GM19397 (cell line): ENCODE measurements around the gene TUBGCP3.
"Not testable (repeated sequence)": the region's sequence is repeated elsewhere in the genome, so short reads cannot be mapped to it uniquely, and the experiment has no call there.

Source experiments
- ATAC-seq: cut with Tn5 transposase; IDR thresholded peaks from one replicate; pipeline ENCODE4 v1.9.1; 2021; ENCODE audit warnings: mild to moderate bottlenecking, moderate library complexity; ENCODE audit not compliant: unreplicated experiment

The TUBGCP3 gene, protein sequence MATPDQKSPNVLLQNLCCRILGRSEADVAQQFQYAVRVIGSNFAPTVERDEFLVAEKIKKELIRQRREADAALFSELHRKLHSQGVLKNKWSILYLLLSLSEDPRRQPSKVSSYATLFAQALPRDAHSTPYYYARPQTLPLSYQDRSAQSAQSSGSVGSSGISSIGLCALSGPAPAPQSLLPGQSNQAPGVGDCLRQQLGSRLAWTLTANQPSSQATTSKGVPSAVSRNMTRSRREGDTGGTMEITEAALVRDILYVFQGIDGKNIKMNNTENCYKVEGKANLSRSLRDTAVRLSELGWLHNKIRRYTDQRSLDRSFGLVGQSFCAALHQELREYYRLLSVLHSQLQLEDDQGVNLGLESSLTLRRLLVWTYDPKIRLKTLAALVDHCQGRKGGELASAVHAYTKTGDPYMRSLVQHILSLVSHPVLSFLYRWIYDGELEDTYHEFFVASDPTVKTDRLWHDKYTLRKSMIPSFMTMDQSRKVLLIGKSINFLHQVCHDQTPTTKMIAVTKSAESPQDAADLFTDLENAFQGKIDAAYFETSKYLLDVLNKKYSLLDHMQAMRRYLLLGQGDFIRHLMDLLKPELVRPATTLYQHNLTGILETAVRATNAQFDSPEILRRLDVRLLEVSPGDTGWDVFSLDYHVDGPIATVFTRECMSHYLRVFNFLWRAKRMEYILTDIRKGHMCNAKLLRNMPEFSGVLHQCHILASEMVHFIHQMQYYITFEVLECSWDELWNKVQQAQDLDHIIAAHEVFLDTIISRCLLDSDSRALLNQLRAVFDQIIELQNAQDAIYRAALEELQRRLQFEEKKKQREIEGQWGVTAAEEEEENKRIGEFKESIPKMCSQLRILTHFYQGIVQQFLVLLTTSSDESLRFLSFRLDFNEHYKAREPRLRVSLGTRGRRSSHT

DNA sequence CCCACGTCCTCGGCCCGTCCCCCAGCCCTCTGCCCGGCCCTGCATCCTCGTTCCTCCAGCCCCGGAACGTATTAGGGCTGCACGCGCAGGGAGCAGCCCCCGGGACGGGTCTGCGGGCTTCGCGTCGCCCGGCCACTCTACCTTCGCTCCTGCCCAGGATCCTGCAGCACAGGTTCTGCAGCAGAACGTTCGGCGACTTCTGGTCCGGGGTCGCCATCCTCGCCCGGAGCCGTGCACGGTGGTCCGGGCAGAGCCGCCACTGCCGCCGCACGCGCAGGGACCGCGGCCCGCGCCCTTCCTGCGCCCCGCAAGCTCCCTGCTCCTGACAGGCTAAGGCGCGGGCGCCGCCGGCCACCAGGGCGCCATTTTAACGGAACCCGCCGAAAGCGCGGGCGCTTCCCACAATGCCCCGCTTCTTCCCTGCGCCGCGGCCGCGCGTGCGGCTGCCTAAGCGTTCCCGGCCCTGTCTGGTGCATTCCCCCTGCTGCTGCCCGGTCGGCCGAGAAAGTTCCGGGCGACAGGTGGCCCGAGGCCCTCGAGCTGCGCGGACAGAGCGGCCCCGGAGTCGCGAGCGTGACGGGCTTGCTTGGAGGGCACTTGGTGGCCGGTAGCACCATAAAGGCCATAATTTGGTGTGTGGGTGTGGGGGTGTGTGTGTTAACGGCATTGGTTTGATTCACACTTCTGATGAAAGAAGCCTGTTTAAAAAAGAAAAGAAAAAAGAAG lies at the start of gene TUBGCP3:
Gene TUBGCP3, minus strand, starts transcription at position 390 of the 726 bp plus-strand sequence. Its CDS starts 173 bp downstream, at position 217.
- peak; percentile 86 for ATAC-seq

DNA sequence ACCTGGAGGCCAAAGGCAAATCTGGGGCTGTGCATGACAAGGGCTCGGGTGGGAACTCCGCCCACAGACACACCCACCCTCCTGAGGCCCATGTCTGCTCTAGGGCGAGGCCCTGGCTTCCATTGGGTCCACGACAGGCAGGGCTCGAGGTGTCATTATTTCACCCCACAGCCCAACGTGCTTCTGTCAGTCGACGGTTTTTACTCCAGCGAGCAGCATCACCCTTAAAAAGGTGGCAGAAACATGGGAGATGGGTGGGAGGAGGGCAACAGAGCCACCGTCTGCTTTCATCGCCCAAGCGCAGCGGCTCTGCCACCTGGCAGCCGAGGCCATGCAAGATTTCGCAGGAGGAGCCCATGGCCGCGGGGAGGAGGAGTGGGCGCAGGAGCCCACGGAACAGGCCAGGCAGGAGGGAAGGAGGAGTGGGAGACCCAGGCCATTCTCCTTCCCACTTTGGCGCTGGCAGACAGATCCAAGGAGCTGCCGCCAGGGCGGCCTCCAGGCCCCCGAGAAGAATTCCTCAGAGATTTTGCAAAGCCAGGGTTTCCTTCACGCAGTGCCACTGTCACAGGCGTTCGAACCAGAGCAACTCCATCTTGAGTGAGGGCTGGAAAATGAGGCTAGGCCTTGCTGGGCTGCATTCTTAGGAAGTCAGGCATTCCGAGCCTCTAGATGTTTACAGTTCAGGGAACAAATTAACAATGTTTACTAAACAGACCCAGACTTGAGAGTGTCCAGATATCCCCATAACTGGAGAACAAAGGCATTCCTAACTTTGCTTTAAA lies 49.3 kb upstream of the TUBGCP3 start:
- ATAC-seq, result no peak

DNA sequence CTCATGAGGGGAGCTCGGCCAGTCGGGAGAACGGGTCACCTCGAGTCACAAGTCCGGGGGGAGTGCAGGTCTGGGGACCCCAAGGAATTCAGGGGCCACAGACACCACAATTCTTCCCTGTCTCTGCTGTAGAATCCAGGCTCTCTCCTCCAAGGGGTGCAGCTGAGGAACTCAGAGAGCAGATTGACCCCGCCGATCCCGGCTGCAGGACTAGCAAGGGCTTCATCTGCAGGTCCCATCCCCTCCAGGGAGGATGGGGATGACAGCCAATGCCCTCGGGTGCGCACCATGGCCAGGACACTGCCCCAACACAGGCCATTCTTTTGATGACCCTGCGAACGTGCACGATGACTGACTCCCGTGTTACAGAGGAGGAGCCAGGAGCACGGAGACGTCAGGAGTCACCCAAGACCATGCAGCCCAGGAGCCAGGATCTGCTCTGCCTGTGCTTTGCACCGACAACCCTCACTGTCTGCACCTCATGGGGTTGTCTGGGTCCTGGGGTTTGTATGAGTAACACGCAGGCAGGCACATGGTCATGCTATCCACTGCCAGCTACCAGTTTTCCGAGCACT lies 48.5 kb upstream of the TUBGCP3 start:
- ATAC-seq, result no peak

DNA sequence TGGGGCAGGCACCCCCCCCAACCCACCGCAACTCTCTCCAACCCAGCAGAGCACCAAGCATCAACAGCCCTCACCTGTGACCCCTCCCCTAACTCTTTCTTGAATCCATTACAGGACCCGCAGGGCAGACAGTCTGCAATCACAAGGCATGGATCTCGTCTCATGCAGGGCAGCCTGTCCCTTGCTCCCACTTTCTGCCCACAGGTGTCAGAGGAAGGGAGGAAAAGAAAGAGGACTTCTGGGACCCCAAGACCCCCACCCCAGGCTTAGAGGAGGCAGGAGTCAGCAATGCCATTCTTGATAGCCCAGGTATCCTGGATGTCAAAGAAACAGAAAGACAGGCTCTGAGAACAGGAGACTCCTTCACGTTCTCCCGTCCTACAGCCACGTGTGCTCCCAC lies 47.4 kb upstream of the TUBGCP3 start:
- ATAC-seq, result no peak

DNA sequence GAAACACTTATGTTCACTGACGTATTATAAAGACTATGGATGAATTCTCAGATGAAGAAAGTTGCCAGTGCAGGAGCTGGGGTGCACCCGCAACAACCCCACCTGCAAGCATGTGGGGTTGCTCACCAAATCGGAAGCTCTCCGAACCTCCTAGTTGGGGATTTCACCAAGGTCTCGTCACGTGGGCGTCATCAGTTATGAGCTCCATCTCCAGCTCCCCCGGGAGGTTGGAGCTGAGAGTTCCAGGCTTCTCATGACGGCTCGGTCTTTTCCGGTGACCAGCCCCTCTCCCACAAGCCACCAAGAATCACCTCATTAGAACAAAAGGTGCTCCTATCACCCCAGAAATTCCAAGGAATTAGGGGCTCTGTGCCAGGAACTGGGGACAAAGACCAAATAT lies 46.1 kb upstream of the TUBGCP3 start:
- ATAC-seq, result no peak

DNA sequence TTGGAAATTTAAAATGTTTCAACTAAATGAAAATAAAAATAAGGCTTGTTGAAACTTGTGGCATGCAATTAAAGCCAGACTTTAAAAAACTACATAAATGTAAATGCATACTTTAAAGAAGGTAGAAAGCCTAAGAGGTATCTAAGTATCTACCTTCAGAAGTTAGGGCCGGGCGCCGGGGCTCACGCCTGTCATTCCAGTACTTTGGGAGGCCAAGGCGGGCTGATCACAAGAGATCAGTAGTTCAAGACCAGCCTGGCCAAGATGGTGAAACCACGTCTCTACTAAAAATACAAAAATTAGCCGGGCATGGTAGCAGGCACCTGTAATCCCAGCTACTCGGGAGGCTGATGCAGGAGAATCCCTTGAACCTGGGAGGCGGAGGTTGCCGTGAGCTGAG lies 42.3 kb upstream of the TUBGCP3 start:
- ATAC-seq, result not testable (repeated sequence)

DNA sequence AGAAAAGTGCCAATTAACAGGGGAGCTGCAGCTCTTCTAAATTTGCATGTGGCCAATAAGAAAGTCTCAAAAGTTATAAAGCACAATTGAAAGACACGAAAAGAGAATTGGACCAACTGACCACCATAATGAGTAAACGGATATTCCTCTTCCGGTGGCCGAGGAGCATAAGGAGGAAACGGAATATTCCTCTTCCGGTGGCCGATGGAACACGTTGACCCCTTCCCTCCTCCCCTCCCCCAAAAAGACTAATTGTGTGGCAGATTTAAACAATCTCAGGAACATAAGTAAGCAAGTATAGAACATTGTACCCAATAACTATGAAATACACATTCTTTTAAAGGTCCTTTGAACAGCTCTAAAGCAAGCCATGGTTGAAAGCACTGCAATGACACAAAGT lies 41.2 kb upstream of the TUBGCP3 start:
- ATAC-seq, result no peak

DNA sequence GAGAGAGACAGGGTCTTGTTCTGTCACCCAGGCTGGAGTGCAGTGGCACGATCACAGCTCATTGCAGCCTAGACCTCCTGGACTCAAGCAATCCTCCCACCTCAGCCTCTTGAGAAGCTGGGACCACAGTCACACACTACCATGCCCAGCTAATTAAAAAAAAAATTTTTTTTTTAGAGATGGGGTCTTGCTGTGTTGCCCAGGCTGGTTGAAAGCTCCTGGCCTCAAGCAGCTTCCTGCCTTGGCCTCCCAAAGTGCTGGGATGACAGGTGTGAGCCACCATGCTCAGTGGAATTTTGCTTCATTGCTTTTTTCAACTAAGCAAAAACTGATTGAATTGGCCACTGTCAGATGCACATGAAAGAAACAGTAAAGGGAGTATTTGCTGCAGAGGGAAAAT lies 39.7 kb upstream of the TUBGCP3 start:
- not testable (repeated sequence) for ATAC-seq

DNA sequence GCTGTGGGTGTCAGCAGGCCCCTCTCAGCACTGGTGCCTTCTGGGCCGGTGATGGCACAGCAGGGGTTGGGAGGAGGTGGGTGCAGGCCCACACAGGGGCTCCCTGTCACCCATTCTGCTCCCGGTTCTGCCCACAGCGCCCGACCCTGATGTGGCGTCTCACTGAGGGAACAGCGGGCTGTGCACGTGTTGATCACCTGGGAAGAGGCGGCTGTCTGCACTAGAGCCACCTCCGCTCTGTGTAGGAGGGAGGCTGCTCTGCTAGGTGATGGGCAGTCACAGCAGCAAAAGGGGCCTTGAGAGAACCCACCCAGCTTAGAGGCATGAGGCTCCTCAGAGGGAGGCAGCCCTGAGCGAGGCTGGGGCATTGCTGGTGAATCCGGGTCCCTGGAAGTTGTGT lies 39.2 kb upstream of the TUBGCP3 start:
- ATAC-seq, result no peak

DNA sequence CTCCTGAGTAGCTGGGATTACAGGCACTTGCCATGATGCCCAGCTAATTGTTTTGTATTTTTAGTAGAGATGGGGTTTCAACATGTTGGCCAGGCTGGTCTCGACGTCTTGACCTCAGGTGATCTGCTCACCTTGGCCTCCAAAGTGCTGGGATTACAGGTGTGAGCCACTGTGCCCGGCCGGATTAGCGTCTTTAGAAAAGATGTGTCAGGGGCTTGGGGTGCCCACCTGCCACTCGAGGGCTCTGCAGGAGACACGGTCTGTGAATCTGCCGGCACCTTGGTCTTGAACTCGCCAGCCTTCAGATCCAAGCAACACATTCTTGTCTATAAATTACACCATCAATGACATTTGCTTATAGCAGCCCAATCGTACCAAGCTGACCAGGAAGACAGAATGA lies 38.8 kb upstream of the TUBGCP3 start:
- no peak for ATAC-seq

DNA sequence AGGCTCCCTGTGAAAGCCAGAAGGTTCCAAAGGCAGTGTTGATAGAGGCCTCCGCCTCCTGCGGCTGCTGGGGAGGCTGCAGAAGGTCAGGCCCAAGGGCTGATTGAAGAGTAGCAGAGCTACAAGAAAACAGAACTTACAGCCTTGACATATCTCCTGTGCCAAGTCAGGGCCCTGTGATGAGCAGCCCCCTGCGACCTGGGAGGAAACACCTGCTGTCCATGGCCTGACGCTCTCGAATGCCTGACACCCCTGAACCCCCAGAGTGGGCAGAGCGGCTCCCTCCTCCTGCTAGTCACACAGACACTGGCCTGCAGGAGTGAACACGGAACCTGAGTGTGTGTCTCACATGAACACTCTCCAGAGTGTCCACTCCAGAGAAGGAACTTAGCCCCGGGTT lies 38.2 kb upstream of the TUBGCP3 start:
- no peak for ATAC-seq

DNA sequence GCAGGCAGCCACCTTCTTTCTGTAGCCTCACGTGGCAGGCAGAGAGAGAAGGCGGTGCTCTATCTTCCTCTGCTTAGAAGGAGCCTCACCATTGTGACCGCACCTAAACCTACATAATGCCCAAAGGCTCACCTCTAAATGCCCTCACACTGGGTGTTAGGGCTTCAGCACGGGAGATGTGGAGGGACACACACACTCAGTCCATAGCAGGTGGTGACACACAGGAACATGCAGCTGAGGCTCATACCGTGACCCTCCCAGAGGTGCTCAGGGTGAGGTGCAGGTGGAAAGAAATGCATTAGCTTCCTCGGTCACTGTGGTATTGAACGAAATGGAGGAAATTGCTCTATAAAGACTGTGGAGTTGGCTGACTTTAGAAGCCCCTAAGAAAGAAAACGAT lies 37.7 kb upstream of the TUBGCP3 start:
- ATAC-seq, result no peak

DNA sequence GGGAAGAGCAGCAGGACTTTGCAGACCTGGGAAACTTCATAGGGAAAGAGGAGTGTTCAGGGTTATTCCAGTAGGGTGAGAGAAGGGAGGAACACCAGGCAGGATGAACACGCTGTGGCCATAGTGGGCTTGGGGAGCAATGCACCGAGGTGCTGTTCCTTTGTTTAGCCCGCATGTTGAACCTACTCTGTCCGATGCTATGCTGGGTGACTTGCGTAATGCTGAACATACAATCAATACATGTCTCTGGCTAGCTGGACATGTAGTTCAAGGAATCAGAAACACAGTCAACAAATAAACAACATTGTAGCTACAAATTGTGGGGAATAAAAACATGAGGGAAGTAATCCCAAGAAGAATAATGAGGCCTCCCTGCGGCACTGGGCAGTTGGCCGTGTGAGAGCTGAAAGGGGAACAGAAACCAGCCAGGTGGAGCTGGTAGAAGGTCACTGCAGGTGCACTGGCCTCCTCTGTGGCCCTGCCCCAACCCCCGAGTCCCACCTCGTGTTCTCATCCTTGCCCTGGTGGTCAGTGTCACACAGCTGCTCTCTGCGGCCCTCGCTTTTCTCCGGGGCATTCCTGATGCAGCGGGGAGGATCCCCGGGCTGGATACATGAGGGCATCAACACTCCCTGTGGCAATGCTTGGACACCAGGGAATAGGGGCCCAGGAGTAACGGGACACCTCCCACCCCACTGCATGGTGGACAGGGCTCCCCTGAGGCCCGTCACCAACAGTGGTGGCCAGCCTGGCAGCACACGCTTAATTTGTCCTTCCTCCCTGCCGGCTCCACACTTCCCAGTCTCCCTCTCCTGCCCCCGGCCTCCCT lies 36.9 kb upstream of the TUBGCP3 start:
- ATAC-seq, result no peak

DNA sequence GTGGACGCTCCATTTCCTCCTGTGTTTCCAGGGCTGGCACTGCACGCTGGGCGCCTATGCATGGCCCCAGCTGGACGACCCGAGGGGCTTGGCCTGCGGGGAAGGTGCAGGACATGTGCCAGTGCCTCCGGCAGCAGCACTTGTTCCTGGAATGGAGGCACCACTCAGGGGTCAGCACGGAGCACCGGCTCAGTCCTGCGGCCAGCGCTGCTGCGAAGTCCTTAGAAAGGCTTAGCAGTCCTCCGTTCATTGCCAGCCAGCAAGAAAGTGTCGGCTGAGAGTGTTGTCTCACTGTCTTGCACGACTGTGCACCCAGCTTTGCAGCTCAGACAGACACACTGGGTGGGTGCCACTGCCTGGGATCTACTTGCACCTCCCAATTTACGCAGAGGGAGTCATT lies 36.1 kb upstream of the TUBGCP3 start:
- no peak for ATAC-seq

DNA sequence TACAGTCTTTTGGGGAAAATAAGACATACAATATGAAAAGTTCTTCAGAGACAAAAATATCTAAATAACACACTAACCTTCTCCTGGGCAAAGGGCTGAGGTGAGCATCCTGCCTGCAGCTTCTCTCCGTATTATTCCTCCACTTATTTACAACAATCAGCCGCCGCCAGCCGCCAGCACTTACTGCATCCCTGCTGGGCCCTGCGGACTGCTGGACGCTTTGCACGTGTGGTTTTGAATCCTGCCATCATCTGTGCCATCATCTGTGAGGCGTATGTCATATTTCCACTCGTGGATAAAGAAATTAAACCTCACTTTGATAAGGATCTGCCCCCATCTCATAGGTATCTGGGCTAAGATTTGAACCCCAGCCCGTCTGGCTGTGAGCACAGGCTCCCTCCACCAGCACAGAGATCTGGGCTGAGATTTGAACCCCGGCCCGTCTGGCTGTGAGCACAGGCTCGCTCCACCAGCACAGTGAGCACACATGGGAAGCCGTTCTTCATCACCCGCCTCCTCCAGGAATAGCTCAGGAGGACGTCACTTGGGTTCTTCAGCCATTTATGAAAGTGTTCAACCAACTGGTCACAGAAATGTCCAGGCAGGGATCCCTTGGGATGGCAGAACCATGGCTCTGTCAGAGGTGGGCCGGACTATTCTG lies 35.2 kb upstream of the TUBGCP3 start:
- no peak for ATAC-seq

DNA sequence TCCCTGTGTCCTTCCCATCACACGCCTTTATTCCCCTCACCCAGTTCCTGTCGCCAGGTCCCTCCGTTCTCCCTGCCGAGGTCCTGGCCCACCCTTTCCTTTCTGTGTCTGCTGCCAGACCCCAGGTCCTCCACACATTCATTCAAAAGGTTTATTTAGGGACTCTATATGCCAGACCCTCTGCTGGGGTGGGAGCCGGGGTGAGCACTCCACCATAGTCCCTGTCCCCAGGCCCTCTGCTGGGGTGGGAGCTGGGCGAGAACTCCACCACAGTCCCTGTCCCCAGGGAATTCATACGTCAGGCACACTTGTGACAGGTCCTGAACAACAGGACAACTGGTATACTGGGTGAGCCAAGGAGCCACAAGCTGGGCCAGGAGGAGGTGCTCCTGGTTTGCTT lies 34.4 kb upstream of the TUBGCP3 start:
- ATAC-seq, result no peak

DNA sequence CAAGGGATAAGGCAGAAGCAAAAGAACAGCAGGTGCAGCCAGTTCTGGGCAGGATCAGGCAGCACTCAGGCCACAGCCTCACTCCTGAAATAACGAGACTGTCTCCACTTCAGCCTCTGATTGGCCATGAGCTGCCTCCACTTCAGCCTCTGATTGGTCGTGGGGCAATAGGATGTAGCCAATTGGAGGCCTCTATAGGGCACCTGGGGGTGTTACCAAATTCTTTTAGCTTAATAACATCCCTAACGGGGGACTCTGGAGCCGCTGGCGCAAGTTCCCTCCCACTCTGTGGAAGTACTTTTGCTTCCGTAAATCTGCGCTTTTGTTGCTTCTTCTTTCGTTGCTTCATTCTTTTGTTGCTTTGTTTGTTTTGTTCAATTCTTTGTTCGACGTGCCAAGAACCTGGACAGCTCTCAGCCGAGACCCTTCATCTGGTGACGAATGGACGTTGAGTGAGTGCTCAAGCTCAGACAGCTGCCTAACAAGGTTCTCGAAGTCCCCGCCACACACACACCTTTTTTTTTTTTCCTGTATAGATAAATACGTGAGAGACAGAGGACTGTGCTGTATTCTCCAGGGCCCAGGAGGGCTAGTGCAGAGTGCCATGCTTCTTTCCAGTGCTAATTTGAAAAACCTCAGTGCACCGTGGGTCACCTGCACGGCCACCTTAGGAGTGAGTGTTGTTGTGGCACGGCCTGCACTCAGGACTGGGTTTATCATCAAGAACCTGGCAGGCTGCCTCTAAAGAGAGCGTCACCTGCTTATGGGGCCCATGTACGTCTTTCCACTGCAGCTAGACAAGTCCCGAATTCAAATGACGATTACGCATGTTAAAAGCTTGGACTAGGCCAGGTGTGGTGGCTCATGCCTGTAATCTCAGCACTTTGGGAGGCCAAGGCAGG lies 32.0 kb upstream of the TUBGCP3 start:
- ATAC-seq, result no peak

DNA sequence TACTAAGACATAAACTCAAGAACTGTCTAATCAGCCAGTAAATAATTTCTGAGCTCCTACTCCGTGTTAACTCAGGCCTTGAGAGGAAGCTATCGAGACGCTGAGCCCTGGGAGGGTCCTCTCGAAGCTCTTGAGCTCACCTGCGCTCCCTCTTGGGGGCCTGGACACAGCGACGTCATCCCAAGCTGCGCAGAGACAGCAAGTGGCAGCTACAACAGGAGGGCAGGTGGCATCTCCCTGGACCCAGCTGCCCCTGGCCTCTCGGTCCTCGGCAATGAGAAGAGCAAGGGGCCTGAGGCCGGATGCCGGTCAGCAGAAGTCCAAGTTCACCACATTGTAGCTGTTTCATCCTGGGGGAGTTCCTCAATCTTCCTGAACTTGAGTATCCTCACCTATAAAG lies 30.5 kb upstream of the TUBGCP3 start:
- no peak for ATAC-seq
